Measurements from ENCODE around the gene PEAK3. TPM values are rescaled to one million over a fixed set of nuclear protein-coding genes. Genes with fewer than 3 reads are reported as not detected.

The PEAK3 gene
- total and polyA plus RNA-seq, 10 of the 15 experiments (the other 5 are each of a cell fraction or from before 2014, with no cell fraction given) = 0.03 to 0.10 (median 0.05) TPM; not detected in 7

DNA sequence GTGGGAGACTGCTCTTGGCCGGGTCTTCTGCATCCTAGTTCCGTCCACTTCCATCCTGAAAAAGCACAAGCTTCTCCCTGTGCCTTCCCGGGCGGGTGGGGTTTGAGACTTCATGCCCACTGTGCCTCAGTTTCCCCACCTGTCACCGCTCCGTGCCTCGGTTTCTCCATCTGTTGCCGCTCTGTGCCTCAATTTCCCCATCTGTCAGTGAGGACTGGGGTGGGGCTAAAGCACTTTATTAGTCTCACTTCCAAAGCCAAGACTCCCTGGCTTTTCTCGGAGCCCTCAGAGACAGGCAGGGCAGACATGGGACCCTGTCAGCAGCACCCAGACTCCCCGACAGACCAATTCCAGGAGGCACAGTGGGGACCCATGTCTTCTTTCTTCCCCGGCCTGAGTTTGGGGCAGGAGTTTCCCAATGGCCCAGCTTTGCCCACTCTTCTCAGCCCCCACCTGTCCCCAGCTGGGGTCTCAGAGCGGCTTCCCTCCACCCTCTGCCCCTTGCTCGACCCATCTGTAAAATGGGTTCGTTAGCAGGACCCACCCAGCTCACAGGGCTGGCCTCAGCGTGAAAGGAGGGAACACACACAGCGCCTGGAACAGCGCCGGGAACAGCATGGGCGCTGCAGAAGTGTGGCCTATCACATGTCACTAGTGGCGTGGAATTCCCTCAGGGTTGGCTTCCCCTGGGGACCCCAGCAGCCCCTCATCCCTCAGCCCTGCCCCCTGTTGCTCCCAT, 4.6 kb upstream of the PEAK3 start:
- no peak overlapping the region for H2AFZ ChIP-seq (ENCODE audit: control insufficient read depth, low read depth, low read length)
- TF ChIP-seq, protein P1, sequence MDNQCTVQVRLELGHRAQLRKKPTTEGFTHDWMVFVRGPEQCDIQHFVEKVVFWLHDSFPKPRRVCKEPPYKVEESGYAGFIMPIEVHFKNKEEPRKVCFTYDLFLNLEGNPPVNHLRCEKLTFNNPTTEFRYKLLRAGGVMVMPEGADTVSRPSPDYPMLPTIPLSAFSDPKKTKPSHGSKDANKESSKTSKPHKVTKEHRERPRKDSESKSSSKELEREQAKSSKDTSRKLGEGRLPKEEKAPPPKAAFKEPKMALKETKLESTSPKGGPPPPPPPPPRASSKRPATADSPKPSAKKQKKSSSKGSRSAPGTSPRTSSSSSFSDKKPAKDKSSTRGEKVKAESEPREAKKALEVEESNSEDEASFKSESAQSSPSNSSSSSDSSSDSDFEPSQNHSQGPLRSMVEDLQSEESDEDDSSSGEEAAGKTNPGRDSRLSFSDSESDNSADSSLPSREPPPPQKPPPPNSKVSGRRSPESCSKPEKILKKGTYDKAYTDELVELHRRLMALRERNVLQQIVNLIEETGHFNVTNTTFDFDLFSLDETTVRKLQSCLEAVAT (IDR thresholded peaks at IDR 0.05) = no peak
- no peak for TF ChIP-seq NR2C2 (IDR thresholded peaks at IDR 0.05; ENCODE audit: borderline replicate concordance, control insufficient read depth, insufficient read length, low read depth)
- H3K79me2 ChIP-seq (ENCODE audit: control insufficient read depth, insufficient read depth, low read length) = no peaks in the 10 kb centered on the region; the same call in 1 of the 2 replicates
- H3K4me1 ChIP-seq (ENCODE audit: control insufficient read depth, insufficient read depth, low read length) = peaks cover 40% of the 10 kb centered on the region
- RAD21 ChIA-PET (ENCODE audit: unreplicated experiment) = interaction anchor here (0.8 to 0.9 kb wide), 2 partner anchors 28 to 41 kb away, joined by 3 read pairs; partner anchors contain the start of genes LSM7 and SPPL2B
- no peaks in the 10 kb centered on the region for H3K36me3 ChIP-seq (ENCODE audit: control insufficient read depth in 2 of 2, insufficient read depth in 2 of 2, low read length in 1 of 2)
- H3K27me3 ChIP-seq (replicated peaks in 1 of 2; ENCODE audit: control insufficient read depth in 2 of 2, insufficient read depth in 2 of 2, low read length in 1 of 2) = peaks cover 0 to 3% of the 10 kb centered on the region in 2 experiments; a peak in 2 of 4 replicates
- H3K27ac ChIP-seq (ENCODE audit: control insufficient read depth, insufficient read depth) = no peak overlapping the region
- no peaks in the 10 kb centered on the region for H3K9me3 ChIP-seq (replicated peaks; ENCODE audit: control insufficient read depth, insufficient read depth, low read length)
- intact Hi-C loops (cut with micrococcal nuclease; ENCODE audit: unreplicated experiment) = no loop called here
- no peak overlapping the region for H3K9ac ChIP-seq (ENCODE audit: control insufficient read depth, insufficient read depth, low read length)
- FAIRE-seq = no peak
- CTCF ChIA-PET = interaction anchor here (1.2 to 1.3 kb wide), 2 partner anchors 11 to 26 kb away, joined by 4 to 5 read pairs; no protein-coding TSS in a partner anchor
- SMC1A ChIA-PET (ENCODE audit: uncharacterized antibody, unreplicated experiment) = interaction anchor here (1.1 to 2.9 kb wide), 2 partner anchors 27 to 187 kb away, joined by 3 to 11 read pairs; no protein-coding TSS in a partner anchor
- no peaks in the 10 kb centered on the region for H4K20me1 ChIP-seq (ENCODE audit: control insufficient read depth, insufficient read depth)
- WGBS (ENCODE audit: insufficient coverage, insufficient replicate concordance, low lambda C conversion rate, missing lambda C conversion rate) = 72% methylated on average over 20 of the region's 20 CpGs
- H3K4me2 ChIP-seq (ENCODE audit: control insufficient read depth, insufficient read depth) = no peak overlapping the region
- no peak overlapping the region for H3K4me3 ChIP-seq
- ATAC-seq = no peak
- in situ Hi-C loops (cut with MboI) = no loop called here
- POLR2A ChIA-PET = no interaction called here
- DNase-seq (ENCODE audit: low read depth, low spot score) = no peak
- no TSS peak for BruUV-seq (replicated peaks)
